GM18858 (cell line): ENCODE measurements around the gene UBALD1.
"Not testable (repeated sequence)": the region's sequence is repeated elsewhere in the genome, so short reads cannot be mapped to it uniquely, and the experiment has no call there.

Experiments
- ATAC-seq: cut with Tn5 transposase; IDR thresholded peaks from one replicate; pipeline ENCODE4 v1.9.1; 2021; ENCODE audit not compliant: unreplicated experiment

UBALD1 gene

GRCh38 chr16:4614571-4615383, at the start of gene UBALD1:
Gene UBALD1, minus strand, starts transcription at chr16:4614888. Its CDS starts 91 bp downstream, at chr16:4614797.
- ATAC-seq, result peak; percentile 66

- ATAC-seq, result no peak
These were observed 49.2 kb upstream of the UBALD1 start for GRCh38 chr16:4663777-4664465.

GRCh38 chr16:4663465-4663776, 48.7 kb upstream of the UBALD1 start:
- ATAC-seq, result no peak

GRCh38 chr16:4661661-4662060, 47.0 kb upstream of the UBALD1 start:
- ATAC-seq, result no peak

GRCh38 chr16:4660454-4661007, 45.8 kb upstream of the UBALD1 start:
- ATAC-seq, result peak; percentile 53

- ATAC-seq, result no peak
These were observed 45.0 kb upstream of the UBALD1 start for GRCh38 chr16:4659363-4660353.

GRCh38 chr16:4656695-4657686, 42.3 kb upstream of the UBALD1 start:
- ATAC-seq, result no peak

- ATAC-seq, result no peak
These were observed 41.5 kb upstream of the UBALD1 start for GRCh38 chr16:4656221-4656620.

GRCh38 chr16:4655801-4656200, 41.1 kb upstream of the UBALD1 start:
- no peak for ATAC-seq

GRCh38 chr16:4654964-4655590, 40.4 kb upstream of the UBALD1 start:
- no peak for ATAC-seq

- no peak for ATAC-seq
These were observed 39.6 kb upstream of the UBALD1 start for GRCh38 chr16:4654011-4654963.

GRCh38 chr16:4652561-4652960, 37.9 kb upstream of the UBALD1 start:
- ATAC-seq, result no peak

- ATAC-seq, result no peak
These were observed 37.1 kb upstream of the UBALD1 start for GRCh38 chr16:4651827-4652226.

GRCh38 chr16:4650443-4651074, 35.9 kb upstream of the UBALD1 start:
- ATAC-seq, result not testable (repeated sequence)

- no peak for ATAC-seq
These were observed 35.2 kb upstream of the UBALD1 start for GRCh38 chr16:4649744-4650442.

GRCh38 chr16:4648917-4649316, 34.2 kb upstream of the UBALD1 start:
- no peak for ATAC-seq

GRCh38 chr16:4647644-4647980, 32.9 kb upstream of the UBALD1 start:
- no peak for ATAC-seq
